Esophagus squamous epithelium (tissue), 5 donors: ENCODE results near the gene MAML3. TPM values are rescaled to one million over a fixed set of nuclear protein-coding genes. Genes with fewer than 3 reads are reported as not detected.

ENCODE experiments used
- DNase-seq: peaks from one replicate; lab custom pipeline; 2025; lab: John Stamatoyannopoulos, UW
- H3K27ac ChIP-seq, 4 donors: fragments of 200-600 bp; sonication (generic); one replicate each; pipeline ENCODE4 v1.5.1; 2016 to 2019; ENCODE audit warnings: mild to moderate bottlenecking in 1 of 4
- H3K27me3 ChIP-seq, 4 donors: fragments of 200-600 bp; sonication (generic); 1 replicate in 3 of 4; 2 replicates in 1 of 4; pipeline versions ENCODE4 v1.5.1 to v1.6.0; 2017 to 2021; ENCODE audit warnings: antibody characterized with exemption in 1 of 4
- H3K36me3 ChIP-seq, 3 donors: fragments of 200-600 bp; sonication (generic); one replicate each; pipeline ENCODE4 v1.5.1; 2016 to 2019
- H3K4me1 ChIP-seq, 3 donors: fragments of 200-600 bp; sonication (generic); one replicate each; pipeline ENCODE4 v1.5.1; 2017 to 2019
- H3K4me3 ChIP-seq, 4 donors: fragments of 200-600 bp; sonication (generic); 1 replicate in 3 of 4; 2 replicates in 1 of 4; pipeline ENCODE4 v1.5.1; 2016 to 2019; ENCODE audit warnings: mild to moderate bottlenecking in 2 of 4, moderate library complexity in 1 of 4
- H3K9me3 ChIP-seq, 3 donors: fragments of 200-600 bp; sonication (generic); one replicate each; pipeline ENCODE4 v1.5.1; 2016 to 2019
- POLR2A ChIP-seq, 4 donors: fragments of 450-650 bp; IDR thresholded peaks; one replicate each; pipeline ENCODE4 v1.6.1; 2017; ENCODE audit warnings: antibody characterized with exemption in 4 of 4, mild to moderate bottlenecking in 4 of 4, moderate library complexity in 3 of 4
- WGBS, 2 donors: methylation state at CpG; one replicate each; pipeline ENCODE4 v1.1.5; 2018; 5-methylcytosine and 5-hydroxymethylcytosine counted together
- intact Hi-C: fragments of 100-400 bp; cut with DNase I; formaldehyde crosslinking; loops from one replicate; pipeline ENCODE4 v1.15.0; 2022
- total RNA-seq, 4 donors: library from RNA; depleted of rRNA; stranded (reverse); fragments of >200 nt; gene quantifications; one replicate each; pipeline ENCODE4 v1.1.0, GENCODE V29; 2016
- TF ChIP-seq, protein P1 (sequence below), 6 experiments: fragments of 450-650 bp in 4 of 6; fragments of 200-600 bp in 2 of 6; sonication (generic) in 2 of 6; IDR thresholded peaks; one replicate each; pipeline ENCODE4 v1.5.1; 2016 to 2019; ENCODE audit warnings: antibody characterized with exemption in 6 of 6, mild to moderate bottlenecking in 4 of 6, moderate library complexity in 4 of 6
- donor health status: DM: yes; HTN: yes; CAD: no.

MAML3 gene
- total RNA-seq, 4 donors from 2014 or later, result 6.9 to 14.2 (median 8.9) TPM

DNA sequence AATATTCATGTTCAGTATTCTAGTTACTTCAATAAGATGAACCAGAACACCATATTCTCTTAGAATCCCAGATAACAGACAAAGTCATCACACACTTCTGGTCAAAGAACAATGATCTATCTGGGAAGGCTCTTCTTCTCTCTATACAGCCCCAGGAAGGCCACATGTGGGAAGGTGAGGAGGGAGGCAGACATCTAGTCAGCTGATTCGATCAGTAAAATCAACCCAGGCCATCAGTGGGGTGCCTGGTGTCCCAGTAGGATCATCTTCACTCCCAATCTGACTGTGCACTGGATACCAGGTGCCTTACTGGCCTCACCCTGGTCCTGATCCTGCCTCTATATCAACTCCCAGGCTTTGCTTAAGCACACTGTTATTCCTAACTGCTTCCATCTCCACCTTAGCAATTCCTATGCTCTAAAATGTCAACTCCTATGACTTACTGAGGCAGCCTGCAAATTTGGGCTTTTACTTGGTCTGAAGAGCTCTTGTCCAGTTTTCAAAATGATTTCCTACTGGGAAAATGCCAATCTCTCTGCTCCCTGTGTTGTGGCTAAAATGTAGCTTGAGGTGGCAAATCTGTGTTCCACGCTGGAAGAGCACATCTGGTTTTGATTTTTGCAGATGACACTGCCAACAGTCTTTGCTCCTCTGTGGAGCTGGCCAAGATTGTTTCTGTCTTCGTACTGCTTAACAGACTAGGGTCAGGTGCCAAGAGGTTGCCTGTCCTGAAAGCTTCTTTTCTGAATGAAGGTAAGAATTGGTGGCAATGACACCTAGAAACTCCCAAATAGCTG is 359.6 kb downstream of the MAML3 start:
- Histone ChIP-seq H3K27me3 (no peaks in the 10 kb centered on the region), H3K36me3 (no peaks in the 10 kb centered on the region), H3K9me3 (no peaks in the 10 kb centered on the region), H3K4me1 (peaks cover 0 to 55% (median 0%) of the 10 kb centered on the region in 3 donors), H3K4me3 (no peak overlapping the region), H3K27ac (no peak overlapping the region)
- DNase-seq, result no peak
- 47 to 54% methylated on average over 3 of the region's 3 CpGs for WGBS, 2 donors
- TF ChIP-seq POLR2A (IDR thresholded peaks at IDR 0.05), result no peak
- TF ChIP-seq, protein P1, sequence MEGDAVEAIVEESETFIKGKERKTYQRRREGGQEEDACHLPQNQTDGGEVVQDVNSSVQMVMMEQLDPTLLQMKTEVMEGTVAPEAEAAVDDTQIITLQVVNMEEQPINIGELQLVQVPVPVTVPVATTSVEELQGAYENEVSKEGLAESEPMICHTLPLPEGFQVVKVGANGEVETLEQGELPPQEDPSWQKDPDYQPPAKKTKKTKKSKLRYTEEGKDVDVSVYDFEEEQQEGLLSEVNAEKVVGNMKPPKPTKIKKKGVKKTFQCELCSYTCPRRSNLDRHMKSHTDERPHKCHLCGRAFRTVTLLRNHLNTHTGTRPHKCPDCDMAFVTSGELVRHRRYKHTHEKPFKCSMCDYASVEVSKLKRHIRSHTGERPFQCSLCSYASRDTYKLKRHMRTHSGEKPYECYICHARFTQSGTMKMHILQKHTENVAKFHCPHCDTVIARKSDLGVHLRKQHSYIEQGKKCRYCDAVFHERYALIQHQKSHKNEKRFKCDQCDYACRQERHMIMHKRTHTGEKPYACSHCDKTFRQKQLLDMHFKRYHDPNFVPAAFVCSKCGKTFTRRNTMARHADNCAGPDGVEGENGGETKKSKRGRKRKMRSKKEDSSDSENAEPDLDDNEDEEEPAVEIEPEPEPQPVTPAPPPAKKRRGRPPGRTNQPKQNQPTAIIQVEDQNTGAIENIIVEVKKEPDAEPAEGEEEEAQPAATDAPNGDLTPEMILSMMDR (IDR thresholded peaks at IDR 0.05), result no peak
- intact Hi-C loops, result no loop called here

DNA sequence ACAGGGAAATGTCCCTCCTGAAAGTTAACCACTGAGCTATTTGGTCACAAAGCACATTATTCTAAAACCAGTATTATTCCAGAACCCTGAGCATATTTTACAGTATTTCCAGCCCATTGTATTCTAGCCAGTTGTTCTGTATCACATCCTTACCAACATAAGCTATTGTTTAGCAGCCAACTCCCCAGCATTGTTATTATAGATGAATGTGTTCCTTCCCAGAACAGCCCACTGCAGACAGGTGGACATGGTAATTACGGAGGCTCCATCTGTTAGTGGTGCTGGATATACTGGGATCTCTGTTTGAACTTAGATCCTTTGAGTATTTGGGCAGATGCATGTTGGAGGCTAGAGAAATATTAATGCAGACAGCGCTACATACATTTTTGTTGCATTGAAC is 362.3 kb downstream of the MAML3 start:
- intact Hi-C loops, result no loop called here
- no peaks in the 10 kb centered on the region for H3K27me3 ChIP-seq
- no peaks in the 10 kb centered on the region for H3K9me3 ChIP-seq
- 86 to 87% methylated on average over 2 of the region's 2 CpGs for WGBS, 2 donors
- TF ChIP-seq, protein P1 (IDR thresholded peaks at IDR 0.05), result no peak
- peaks cover 0 to 46% (median 0%) of the 10 kb centered on the region in 3 donors for H3K4me1 ChIP-seq
- no peak overlapping the region for H3K4me3 ChIP-seq
- H3K36me3 ChIP-seq, result no peaks in the 10 kb centered on the region
- no peak overlapping the region for H3K27ac ChIP-seq
- no peak for DNase-seq

DNA sequence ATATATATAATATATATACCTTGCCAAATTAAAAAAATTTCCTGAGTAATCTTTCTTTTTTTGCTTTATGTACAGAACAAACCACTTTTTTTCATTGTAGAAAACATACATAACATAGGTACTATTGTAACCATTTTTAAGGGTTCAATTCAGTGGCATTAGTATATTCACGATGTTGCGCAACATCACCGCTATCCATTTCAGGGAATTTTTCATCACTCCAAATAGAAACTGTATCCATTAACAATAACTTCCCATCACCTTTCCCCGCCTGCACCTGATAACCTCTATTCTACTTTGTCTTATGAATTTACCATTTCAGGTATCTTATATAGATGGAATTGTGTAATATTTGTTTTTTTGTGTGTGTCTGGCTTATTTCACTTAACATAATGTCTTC is 363.7 kb downstream of the MAML3 start:
- no peaks in the 10 kb centered on the region for H3K27me3 ChIP-seq
- no peak for TF ChIP-seq POLR2A (IDR thresholded peaks at IDR 0.05)
- TF ChIP-seq, protein P1 (IDR thresholded peaks at IDR 0.05), result no peak
- no peaks in the 10 kb centered on the region for H3K36me3 ChIP-seq
- intact Hi-C loops, result no loop called here
- H3K9me3 ChIP-seq, result no peaks in the 10 kb centered on the region
- DNase-seq, result no peak
- WGBS, 2 donors, result 95 to 97% methylated on average over 4 of the region's 4 CpGs
- H3K27ac ChIP-seq, result no peak overlapping the region
- no peak overlapping the region for H3K4me3 ChIP-seq
- peaks cover 0 to 34% (median 0%) of the 10 kb centered on the region in 3 donors for H3K4me1 ChIP-seq

DNA sequence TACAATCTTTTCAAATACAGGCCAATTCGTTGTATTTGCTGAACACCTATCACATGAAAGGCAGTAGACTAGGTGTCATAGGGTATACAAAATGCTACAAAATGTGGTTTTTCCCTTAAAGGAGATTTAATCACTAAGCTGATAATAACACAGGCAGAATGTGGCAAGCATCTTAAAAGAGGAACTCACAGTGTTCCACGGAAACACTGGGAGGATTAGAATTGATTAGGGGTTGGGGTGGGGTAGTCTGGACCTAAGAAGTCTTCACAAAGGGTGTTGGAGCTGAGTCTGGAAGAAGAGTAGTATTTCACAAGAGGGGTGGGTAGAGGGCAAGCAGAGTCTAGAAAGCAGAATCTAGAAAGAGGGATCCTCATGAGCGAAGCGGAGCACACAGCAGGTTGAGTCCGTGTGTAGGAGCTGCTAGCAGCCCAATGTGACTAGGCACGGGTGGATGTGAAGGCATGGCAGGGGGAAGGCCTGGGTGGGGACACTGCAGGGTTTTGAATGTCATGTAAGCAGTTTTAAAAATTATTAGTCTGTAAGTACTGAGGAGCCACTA is 364.8 kb downstream of the MAML3 start:
- WGBS, 2 donors, result 81 to 82% methylated on average over 6 of the region's 6 CpGs
- Histone ChIP-seq H3K27ac (no peak overlapping the region), H3K27me3 (no peaks in the 10 kb centered on the region), H3K4me1 (peaks cover 0 to 23% (median 0%) of the 10 kb centered on the region in 3 donors), H3K4me3 (no peak overlapping the region), H3K9me3 (no peaks in the 10 kb centered on the region), H3K36me3 (no peaks in the 10 kb centered on the region)
- intact Hi-C loops, result no loop called here
- no peak for TF ChIP-seq POLR2A (IDR thresholded peaks at IDR 0.05)
- TF ChIP-seq, protein P1 (IDR thresholded peaks at IDR 0.05), result no peak
- no peak for DNase-seq
